HCT116 (cell line): ENCODE results near the gene TEPSIN. TPM values are rescaled to one million over a fixed set of nuclear protein-coding genes. Genes with fewer than 3 reads are reported as not detected.

Experiments
- ATAC-seq: fragments of 200-7000 bp; cut with Tn5 transposase; 2 replicates; pipeline ENCODE4 v1.9.1; 2020; ENCODE audit warnings: mild to moderate bottlenecking, moderate library complexity
- BruUV-seq: library from RNA; stranded (reverse); fragments of 400-500 nt; replicated peaks from 2 replicates; lab custom pipeline; 2021; lab: Mats Ljungman, UMichigan
- CTCF ChIA-PET: fragments of 300-600 bp; sonication (Branson Sonifier 250); formaldehyde crosslinking; loops from one replicate; lab custom pipeline; 2021; ENCODE audit warnings: antibody characterized with exemption; lab: Charles Lee
- POLR2A ChIA-PET: fragments of 300-600, 350-600 bp; sonication (Branson Sonifier 250); formaldehyde crosslinking; loops from one replicate; lab custom pipeline; 2021; ENCODE audit warnings: antibody characterized with exemption; lab: Charles Lee
- RAD21 ChIA-PET, 2 experiments: fragments of 300-600 bp; sonication (Branson Sonifier 250); formaldehyde crosslinking; loops; one replicate each; lab custom pipeline; 2023; ENCODE audit warnings: low total read pairs in 2 of 2; ENCODE audit not compliant: uncharacterized antibody in 2 of 2, unreplicated experiment in 2 of 2, low non-redundant PET in 1 of 2; lab: Charles Lee
- DNase-seq: peaks from one replicate; pipeline ENCODE4 v3.0.0-alpha.2; 2010; ENCODE audit warnings: low read depth, low spot score
- H2AFZ ChIP-seq: fragments of 200-600 bp; shearing (Covaris generic), sonication (generic); 2 replicates; pipeline ENCODE4 v1.6.1; 2017; ENCODE audit warnings: low read depth, mixed run types, mixed read lengths, antibody characterized with exemption, low read length; ENCODE audit not compliant: poor library complexity, severe bottlenecking
- H3K27ac ChIP-seq: 2 replicates; pipeline ENCODE4 v1.5.1; 2012; ENCODE audit warnings: low read depth, low read length
- H3K27me3 ChIP-seq: fragments of 200-600 bp; sonication (generic); 2 replicates; pipeline ENCODE4 v1.6.1; 2016; ENCODE audit warnings: mixed run types, low read length, mixed read lengths; ENCODE audit not compliant: insufficient read depth
- H3K36me3 ChIP-seq, 2 experiments: fragments of 200-500 bp in 1 of 2; fragments of 200-600 bp in 1 of 2; sonication (Bioruptor generic) in 1 of 2; sonication (generic) in 1 of 2; 2 replicates each; pipeline versions ENCODE4 v1.5.1 to v1.6.1; 2014 to 2016; ENCODE audit warnings: low read length in 2 of 2, inconsistent platforms in 1 of 2, mixed read lengths in 1 of 2, mixed run types in 1 of 2; ENCODE audit not compliant: insufficient read depth in 2 of 2, control insufficient read depth in 1 of 2
- H3K4me1 ChIP-seq, 2 experiments: fragments of 200-600 bp in 1 of 2; sonication (generic) in 1 of 2; 2 replicates each; pipeline versions ENCODE4 v1.5.1 to v1.6.1; 2012 to 2017; ENCODE audit warnings: low read length in 2 of 2, inconsistent platforms in 1 of 2, mild to moderate bottlenecking in 1 of 2, mixed read lengths in 1 of 2, mixed run types in 1 of 2, moderate library complexity in 1 of 2; ENCODE audit not compliant: insufficient read depth in 2 of 2, control insufficient read depth in 1 of 2
- H3K4me2 ChIP-seq: fragments of 200-600 bp; sonication (generic); 2 replicates; pipeline ENCODE4 v1.6.1; 2017; ENCODE audit warnings: mixed run types, low read length, mixed read lengths
- H3K4me3 ChIP-seq, 2 experiments: fragments of 200-600 bp in 1 of 2; sonication (generic) in 1 of 2; replicated peaks in 1 of 2; 2 replicates each; pipeline ENCODE4 v1.5.1; 2011 to 2016; ENCODE audit warnings: low read length in 2 of 2, control low read depth in 1 of 2, low read depth in 1 of 2, mild to moderate bottlenecking in 1 of 2, mixed read lengths in 1 of 2, mixed run types in 1 of 2
- H3K79me2 ChIP-seq: fragments of 200-600 bp; sonication (generic); 2 replicates; pipeline ENCODE4 v1.6.1; 2017; ENCODE audit warnings: mild to moderate bottlenecking, mixed run types, low read length, moderate library complexity, mixed read lengths; ENCODE audit not compliant: insufficient read depth
- H3K9ac ChIP-seq: fragments of 200-600 bp; sonication (generic); 2 replicates; pipeline ENCODE4 v1.6.1; 2016; ENCODE audit warnings: low read length, mixed read lengths
- H3K9me2 ChIP-seq: fragments of 200-600 bp; sonication (generic), shearing (Covaris generic); 2 replicates; pipeline ENCODE4 v1.6.1; 2017; ENCODE audit warnings: mixed run types, mild to moderate bottlenecking, moderate library complexity; ENCODE audit not compliant: insufficient read depth
- H3K9me3 ChIP-seq, 2 experiments: fragments of 200-500 bp in 1 of 2; fragments of 200-600 bp in 1 of 2; sonication (Bioruptor generic) in 1 of 2; sonication (generic) in 1 of 2; 2 replicates each; pipeline ENCODE4 v1.6.1; 2014 to 2017; ENCODE audit warnings: low read length in 2 of 2, mixed read lengths in 2 of 2, inconsistent platforms in 1 of 2, low read depth in 1 of 2, mild to moderate bottlenecking in 1 of 2, mixed run types in 1 of 2, moderate library complexity in 1 of 2; ENCODE audit not compliant: control insufficient read depth in 1 of 2, insufficient read depth in 1 of 2
- H4K20me1 ChIP-seq: fragments of 200-600 bp; sonication (generic), shearing (Covaris generic); 2 replicates; pipeline ENCODE4 v1.6.1; 2017; ENCODE audit warnings: mixed run types, mild to moderate bottlenecking, moderate library complexity; ENCODE audit not compliant: insufficient read depth
- CBX3 ChIP-seq: IDR thresholded peaks from 2 replicates; pipeline ENCODE4 v1.6.1; 2012; ENCODE audit warnings: low read depth
- EZH2 ChIP-seq: fragments of 200-600 bp; sonication (generic); IDR thresholded peaks from 2 replicates; pipeline ENCODE4 v1.6.1; 2017; ENCODE audit warnings: antibody characterized with exemption, mixed run types
- EZH2phosphoT487 ChIP-seq: fragments of 200-600 bp; IDR thresholded peaks from 2 replicates; pipeline ENCODE4 v1.6.1; 2018; ENCODE audit warnings: antibody characterized with exemption, borderline replicate concordance
- RAD21 ChIP-seq: IDR thresholded peaks from 2 replicates; pipeline ENCODE4 v1.6.1; 2012; ENCODE audit warnings: low read depth, mild to moderate bottlenecking
- SIN3A ChIP-seq: IDR thresholded peaks from 2 replicates; pipeline ENCODE4 v1.6.1; 2012; ENCODE audit warnings: low read depth
- TCF7L2 ChIP-seq: IDR thresholded peaks from 2 replicates; pipeline ENCODE4 v1.7.0; 2011; ENCODE audit warnings: borderline replicate concordance, inconsistent platforms; ENCODE audit not compliant: insufficient read depth, insufficient read length; ENCODE audit errors: extremely low read depth
- YY1 ChIP-seq: IDR thresholded peaks from 2 replicates; pipeline ENCODE4 v1.6.1; 2011; ENCODE audit warnings: low read length, low read depth, moderate library complexity, mild to moderate bottlenecking; ENCODE audit not compliant: insufficient replicate concordance; ENCODE audit errors: extremely low read depth
- ZNF274 ChIP-seq: fragments of 200-500 bp; sonication (Bioruptor generic); IDR thresholded peaks from 2 replicates; pipeline ENCODE4 v1.6.1; 2014; ENCODE audit warnings: mild to moderate bottlenecking, low read depth, low read length, inconsistent platforms
- intact Hi-C: fragments of 100-400 bp; cut with micrococcal nuclease; formaldehyde crosslinking; loops from 2 replicates; pipeline ENCODE4 v1.10.0; 2022
- total RNA-seq: library from RNA; stranded (reverse); gene quantifications from one replicate; pipeline ENCODE4 v1.2.1, GENCODE V29; 2021; ENCODE audit not compliant: unreplicated experiment
- TF ChIP-seq, protein P1 (sequence below): IDR thresholded peaks from 2 replicates; pipeline ENCODE4 v1.6.1; 2011; ENCODE audit warnings: mild to moderate bottlenecking, low read length, moderate library complexity; ENCODE audit not compliant: insufficient replicate concordance; ENCODE audit errors: extremely low read depth
- TF ChIP-seq, protein P2 (sequence below), 3 experiments: fragments of 200-600 bp in 1 of 3; sonication (generic) in 1 of 3; IDR thresholded peaks in 2 of 3; conservative IDR thresholded peaks in 1 of 3; 2 replicates each; pipeline ENCODE4 v1.5.1; 2012 to 2017; ENCODE audit warnings: low read depth in 2 of 3, low read length in 2 of 3, antibody characterized with exemption in 1 of 3, borderline replicate concordance in 1 of 3, control low read depth in 1 of 3, mild to moderate bottlenecking in 1 of 3, mixed read lengths in 1 of 3, mixed run types in 1 of 3, moderate library complexity in 1 of 3; ENCODE audit not compliant: insufficient read depth in 1 of 3
- TF ChIP-seq, protein P3 (sequence below): IDR thresholded peaks from 2 replicates; pipeline ENCODE4 v1.6.1; 2012

TEPSIN gene
- total RNA-seq, 1 experiment from 2014 or later: 50.6 TPM

DNA sequence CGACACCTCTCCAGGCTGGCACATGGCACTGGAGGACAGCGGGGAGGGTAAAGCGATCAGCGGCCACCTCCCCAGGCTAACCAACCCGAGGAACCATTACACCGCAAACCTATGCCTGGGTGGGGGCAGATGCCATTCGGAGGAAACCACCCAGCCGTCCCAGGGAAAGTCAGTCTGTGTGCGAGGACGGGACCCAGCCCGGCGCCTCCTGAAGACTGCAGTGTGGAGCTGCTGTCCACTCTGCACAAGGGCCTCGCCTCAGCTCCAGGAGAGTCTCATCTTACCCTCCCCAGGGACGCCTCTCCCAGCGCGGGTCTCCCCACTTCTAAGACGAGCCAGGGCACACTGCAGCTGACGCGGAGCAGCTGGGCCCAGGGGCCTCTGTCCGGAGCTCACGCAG, 48.3 kb upstream of the TEPSIN start:
- Histone ChIP-seq H3K79me2 (peaks cover 73% of the 10 kb centered on the region), H3K9me2 (no peaks in the 10 kb centered on the region), H3K36me3 (peaks cover 33% of the 10 kb centered on the region in 2 experiments; a peak in 3 of 4 replicates), H2AFZ (no peak overlapping the region), H3K4me2 (no peak overlapping the region), H3K9ac (no peak overlapping the region), H3K4me3 (no peak overlapping the region), H3K27ac (no peak overlapping the region; the same call in 1 of the 2 replicates), H3K4me1 (peaks cover 0 to 5% of the 10 kb centered on the region in 2 experiments; a peak in 2 of 4 replicates), H3K27me3 (no peaks in the 10 kb centered on the region), H4K20me1 (peaks cover 3% of the 10 kb centered on the region; the same call in 1 of the 2 replicates), H3K9me3 (no peaks in the 10 kb centered on the region)
- DNase-seq (no peak), ATAC-seq (no peak)
- ChIA-PET CTCF (no interaction called here), POLR2A (no interaction called here), RAD21 (no interaction called here)
- no TSS peak for BruUV-seq
- TF ChIP-seq TCF7L2: no peak
- TF ChIP-seq CBX3: no peak
- TF ChIP-seq YY1: no peak
- no peak for TF ChIP-seq EZH2phosphoT487
- TF ChIP-seq, protein P1, sequence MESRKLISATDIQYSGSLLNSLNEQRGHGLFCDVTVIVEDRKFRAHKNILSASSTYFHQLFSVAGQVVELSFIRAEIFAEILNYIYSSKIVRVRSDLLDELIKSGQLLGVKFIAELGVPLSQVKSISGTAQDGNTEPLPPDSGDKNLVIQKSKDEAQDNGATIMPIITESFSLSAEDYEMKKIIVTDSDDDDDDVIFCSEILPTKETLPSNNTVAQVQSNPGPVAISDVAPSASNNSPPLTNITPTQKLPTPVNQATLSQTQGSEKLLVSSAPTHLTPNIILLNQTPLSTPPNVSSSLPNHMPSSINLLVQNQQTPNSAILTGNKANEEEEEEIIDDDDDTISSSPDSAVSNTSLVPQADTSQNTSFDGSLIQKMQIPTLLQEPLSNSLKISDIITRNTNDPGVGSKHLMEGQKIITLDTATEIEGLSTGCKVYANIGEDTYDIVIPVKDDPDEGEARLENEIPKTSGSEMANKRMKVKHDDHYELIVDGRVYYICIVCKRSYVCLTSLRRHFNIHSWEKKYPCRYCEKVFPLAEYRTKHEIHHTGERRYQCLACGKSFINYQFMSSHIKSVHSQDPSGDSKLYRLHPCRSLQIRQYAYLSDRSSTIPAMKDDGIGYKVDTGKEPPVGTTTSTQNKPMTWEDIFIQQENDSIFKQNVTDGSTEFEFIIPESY: no peak
- no peak for TF ChIP-seq EZH2
- TF ChIP-seq, protein P2, sequence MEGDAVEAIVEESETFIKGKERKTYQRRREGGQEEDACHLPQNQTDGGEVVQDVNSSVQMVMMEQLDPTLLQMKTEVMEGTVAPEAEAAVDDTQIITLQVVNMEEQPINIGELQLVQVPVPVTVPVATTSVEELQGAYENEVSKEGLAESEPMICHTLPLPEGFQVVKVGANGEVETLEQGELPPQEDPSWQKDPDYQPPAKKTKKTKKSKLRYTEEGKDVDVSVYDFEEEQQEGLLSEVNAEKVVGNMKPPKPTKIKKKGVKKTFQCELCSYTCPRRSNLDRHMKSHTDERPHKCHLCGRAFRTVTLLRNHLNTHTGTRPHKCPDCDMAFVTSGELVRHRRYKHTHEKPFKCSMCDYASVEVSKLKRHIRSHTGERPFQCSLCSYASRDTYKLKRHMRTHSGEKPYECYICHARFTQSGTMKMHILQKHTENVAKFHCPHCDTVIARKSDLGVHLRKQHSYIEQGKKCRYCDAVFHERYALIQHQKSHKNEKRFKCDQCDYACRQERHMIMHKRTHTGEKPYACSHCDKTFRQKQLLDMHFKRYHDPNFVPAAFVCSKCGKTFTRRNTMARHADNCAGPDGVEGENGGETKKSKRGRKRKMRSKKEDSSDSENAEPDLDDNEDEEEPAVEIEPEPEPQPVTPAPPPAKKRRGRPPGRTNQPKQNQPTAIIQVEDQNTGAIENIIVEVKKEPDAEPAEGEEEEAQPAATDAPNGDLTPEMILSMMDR (IDR thresholded peaks at IDR 0.05 in 2 of 3, conservative IDR thresholded peaks at IDR 0.05 in 1 of 3; ENCODE audit: borderline replicate concordance in 1 of 3, insufficient read depth in 1 of 3, low read depth in 2 of 3, low read length in 2 of 3): no peak
- TF ChIP-seq RAD21: no peak
- TF ChIP-seq SIN3A: no peak
- TF ChIP-seq, protein P3, sequence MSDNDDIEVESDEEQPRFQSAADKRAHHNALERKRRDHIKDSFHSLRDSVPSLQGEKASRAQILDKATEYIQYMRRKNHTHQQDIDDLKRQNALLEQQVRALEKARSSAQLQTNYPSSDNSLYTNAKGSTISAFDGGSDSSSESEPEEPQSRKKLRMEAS: no peak
- no peak for TF ChIP-seq ZNF274
- intact Hi-C loops: no loop called here
